H9 (cell line): ENCODE results near the gene NLRP14. TPM values are rescaled to one million over a fixed set of nuclear protein-coding genes. Genes with fewer than 3 reads are reported as not detected.

Experiments used
- DNase-seq: peaks from one replicate; pipeline ENCODE4 v3.0.0-alpha.2; 2017
- H2AFZ ChIP-seq: one replicate; pipeline ENCODE4 v1.6.1; 2013; ENCODE audit warnings: mild to moderate bottlenecking, low read length, control low read depth, moderate library complexity
- H2AK5ac ChIP-seq: 2 replicates; pipeline ENCODE4 v1.6.1; 2013; ENCODE audit warnings: low read length, control low read depth, mixed read lengths; ENCODE audit not compliant: insufficient read length
- H2BK120ac ChIP-seq: one replicate; pipeline ENCODE4 v1.6.1; 2013; ENCODE audit warnings: low read depth, mild to moderate bottlenecking, low read length, control low read depth, inconsistent platforms; ENCODE audit not compliant: poor library complexity, severe bottlenecking
- H2BK12ac ChIP-seq: 2 replicates; pipeline ENCODE4 v1.6.1; 2013; ENCODE audit warnings: low read length, control low read depth, mixed read lengths, low read depth; ENCODE audit not compliant: insufficient read length
- H2BK15ac ChIP-seq: 2 replicates; pipeline ENCODE4 v1.6.1; 2013; ENCODE audit warnings: low read depth, low read length, control low read depth
- H2BK20ac ChIP-seq: one replicate; pipeline ENCODE4 v1.6.1; 2013; ENCODE audit warnings: low read depth, mild to moderate bottlenecking, low read length, control low read depth, inconsistent platforms; ENCODE audit not compliant: poor library complexity, severe bottlenecking
- H2BK5ac ChIP-seq: 2 replicates; pipeline ENCODE4 v1.6.1; 2013; ENCODE audit warnings: low read length, control low read depth, mixed read lengths; ENCODE audit not compliant: insufficient read length
- H3K14ac ChIP-seq: 2 replicates; pipeline ENCODE4 v1.6.1; 2013; ENCODE audit warnings: low read length, control low read depth; ENCODE audit not compliant: insufficient read depth
- H3K18ac ChIP-seq: 2 replicates; pipeline ENCODE4 v1.6.1; 2013; ENCODE audit warnings: low read depth, mild to moderate bottlenecking, mixed read lengths, low read length, control low read depth; ENCODE audit not compliant: insufficient read length
- H3K23ac ChIP-seq: 2 replicates; pipeline ENCODE4 v1.6.1; 2013; ENCODE audit warnings: low read length, control low read depth, mixed read lengths, low read depth; ENCODE audit not compliant: insufficient read length
- H3K23me2 ChIP-seq: 2 replicates; pipeline ENCODE4 v1.6.1; 2013; ENCODE audit warnings: low read depth, mild to moderate bottlenecking, mixed read lengths, low read length, control low read depth; ENCODE audit not compliant: insufficient read length, poor library complexity, severe bottlenecking
- H3K27ac ChIP-seq: 2 replicates; pipeline ENCODE4 v1.5.1; 2013; ENCODE audit warnings: low read length, control low read depth, mixed read lengths, low read depth; ENCODE audit not compliant: insufficient read length
- H3K27me3 ChIP-seq: 2 replicates; pipeline ENCODE4 v1.6.1; 2013; ENCODE audit warnings: low read length, control low read depth, inconsistent platforms; ENCODE audit not compliant: insufficient read depth
- H3K4ac ChIP-seq: 2 replicates; pipeline ENCODE4 v1.6.1; 2013; ENCODE audit warnings: low read depth, mild to moderate bottlenecking, control low read depth, inconsistent platforms, low read length, moderate library complexity
- H3K4me1 ChIP-seq: 2 replicates; pipeline ENCODE4 v1.6.1; 2013; ENCODE audit warnings: low read length, control low read depth, inconsistent platforms; ENCODE audit not compliant: insufficient read depth
- H3K4me2 ChIP-seq: 2 replicates; pipeline ENCODE4 v1.6.1; 2013; ENCODE audit warnings: low read length, control low read depth, mixed read lengths; ENCODE audit not compliant: insufficient read length, insufficient read depth
- H3K56ac ChIP-seq: 2 replicates; pipeline ENCODE4 v1.6.1; 2013; ENCODE audit warnings: low read depth, mild to moderate bottlenecking, mixed read lengths, low read length, control low read depth; ENCODE audit not compliant: insufficient read length
- H3K79me1 ChIP-seq: 2 replicates; pipeline ENCODE4 v1.6.1; 2013; ENCODE audit warnings: low read depth, mild to moderate bottlenecking, moderate library complexity, low read length, control low read depth, inconsistent platforms; ENCODE audit not compliant: insufficient read depth, poor library complexity, severe bottlenecking
- H3K79me2 ChIP-seq: 2 replicates; pipeline ENCODE4 v1.6.1; 2013; ENCODE audit warnings: low read length, control low read depth, inconsistent platforms; ENCODE audit not compliant: insufficient read depth
- H3K9ac ChIP-seq: 2 replicates; pipeline ENCODE4 v1.6.1; 2013; ENCODE audit warnings: low read length, control low read depth, mixed read lengths; ENCODE audit not compliant: insufficient read length; ENCODE audit errors: extremely low read depth
- H3K9me3 ChIP-seq: one replicate; pipeline ENCODE4 v1.6.1; 2013; ENCODE audit warnings: low read depth, low read length, inconsistent platforms; ENCODE audit not compliant: control insufficient read depth
- H3T11ph ChIP-seq: one replicate; pipeline ENCODE4 v1.6.1; 2013; ENCODE audit warnings: mild to moderate bottlenecking, low read length, control low read depth, inconsistent platforms
- H4K20me1 ChIP-seq: one replicate; pipeline ENCODE4 v1.6.1; 2013; ENCODE audit not compliant: control insufficient read depth, insufficient read length, insufficient read depth
- H4K5ac ChIP-seq: 2 replicates; pipeline ENCODE4 v1.6.1; 2013; ENCODE audit warnings: low read depth, mild to moderate bottlenecking, mixed read lengths, low read length, control low read depth; ENCODE audit not compliant: insufficient read length
- H4K8ac ChIP-seq: replicated peaks from 2 replicates; pipeline ENCODE4 v1.6.1; 2013; ENCODE audit warnings: low read length, control low read depth, mixed read lengths, low read depth; ENCODE audit not compliant: insufficient read length
- H4K91ac ChIP-seq: 2 replicates; pipeline ENCODE4 v1.6.1; 2013; ENCODE audit warnings: low read depth, mild to moderate bottlenecking, moderate library complexity, mixed read lengths, low read length, control low read depth; ENCODE audit not compliant: insufficient read length
- H3K27ac Mint-ChIP-seq, 3 experiments: 2 replicates in 2 of 3; 3 replicates in 1 of 3; pipeline ENCODE4 v1.8.0; 2020 to 2021; ENCODE audit warnings: mixed read lengths in 3 of 3, mild to moderate bottlenecking in 1 of 3, moderate library complexity in 1 of 3
- H3K27me3 Mint-ChIP-seq: 2 replicates; pipeline ENCODE4 v1.8.0; 2021; ENCODE audit warnings: low read depth, mild to moderate bottlenecking, moderate library complexity, mixed read lengths
- H3K36me3 Mint-ChIP-seq, 3 experiments: 2 replicates in 2 of 3; 3 replicates in 1 of 3; pipeline ENCODE4 v1.8.0; 2020 to 2021; ENCODE audit warnings: low read depth in 3 of 3, mixed read lengths in 3 of 3; ENCODE audit not compliant: insufficient read depth in 1 of 3
- H3K4me1 Mint-ChIP-seq, 2 experiments: 2 replicates each; pipeline ENCODE4 v1.8.0; 2020; ENCODE audit warnings: mixed read lengths in 2 of 2
- H3K4me3 Mint-ChIP-seq, 2 experiments: 2 replicates in 1 of 2; 3 replicates in 1 of 2; pipeline ENCODE4 v1.8.0; 2020 to 2021; ENCODE audit warnings: mild to moderate bottlenecking in 2 of 2, mixed read lengths in 2 of 2, moderate library complexity in 1 of 2
- H3K9me3 Mint-ChIP-seq, 2 experiments: 2 replicates in 1 of 2; 3 replicates in 1 of 2; pipeline ENCODE4 v1.8.0; 2020; ENCODE audit warnings: mild to moderate bottlenecking in 2 of 2, mixed read lengths in 2 of 2, moderate library complexity in 1 of 2
- CTCF ChIP-seq: fragments of 200-600 bp; sonication (generic); conservative IDR thresholded peaks from 3 replicates; pipeline ENCODE4 v1.8.0; 2021; ENCODE audit warnings: antibody characterized with exemption, mild to moderate bottlenecking
- WGBS: extraction: QIAGEN DNeasy Blood & Tissue Kit; methylation state at CpG from one replicate; pipeline ENCODE4 v1.1.7; 2013; ENCODE audit warnings: missing lambda C conversion rate, low lambda C conversion rate, mixed read lengths; ENCODE audit not compliant: insufficient read length; ENCODE audit errors: extremely low coverage; 5-methylcytosine and 5-hydroxymethylcytosine counted together
- total RNA-seq: library from RNA; stranded (reverse); gene quantifications from 2 replicates; pipeline ENCODE4 v1.2.1, GENCODE V29; 2021

The NLRP14 gene
- total RNA-seq, 1 experiment from 2014 or later: 0.07 TPM

- no peaks in the 10 kb centered on the region for H3K23me2 ChIP-seq
- H3K27me3 Mint-ChIP-seq: no peaks in the 10 kb centered on the region
- no peak for DNase-seq
- peak overlapping the region in 1 of 3 experiments; percentile 53; a peak in 1 of 7 replicates for H3K27ac Mint-ChIP-seq
- no peak overlapping the region for H4K8ac ChIP-seq
- H3K4me1 ChIP-seq: no peaks in the 10 kb centered on the region
- no peaks in the 10 kb centered on the region for H3K9me3 ChIP-seq
- peaks cover 5 to 7% of the 10 kb centered on the region in 2 experiments for H3K4me1 Mint-ChIP-seq
- peaks cover 15 to 22% of the 10 kb centered on the region in 2 experiments for H3K9me3 Mint-ChIP-seq
- no peak overlapping the region for H3K4me2 ChIP-seq
- no peak overlapping the region for H2BK12ac ChIP-seq
- no peak overlapping the region for H3K9ac ChIP-seq
- TF ChIP-seq CTCF: no peak
- no peak overlapping the region for H2BK120ac ChIP-seq
- no peak overlapping the region for H3K18ac ChIP-seq
- no peak overlapping the region for H3K4ac ChIP-seq
- no peak overlapping the region for H2BK5ac ChIP-seq
- no peak overlapping the region for H4K91ac ChIP-seq
- H3K36me3 Mint-ChIP-seq: peaks cover 5 to 17% (median 15%) of the 10 kb centered on the region in 3 experiments
- H3K14ac ChIP-seq: no peak overlapping the region
- H3K27me3 ChIP-seq: no peaks in the 10 kb centered on the region
- H3K79me1 ChIP-seq: no peaks in the 10 kb centered on the region
- H2BK20ac ChIP-seq: no peak overlapping the region
- no peak overlapping the region for H2AK5ac ChIP-seq
- H4K20me1 ChIP-seq: no peaks in the 10 kb centered on the region
- H3K56ac ChIP-seq: no peak overlapping the region
- no peak overlapping the region for H3K27ac ChIP-seq
- H2BK15ac ChIP-seq: no peak overlapping the region
- no peak overlapping the region for H3T11ph ChIP-seq
- no peak overlapping the region for H3K4me3 Mint-ChIP-seq
- H3K23ac ChIP-seq: no peak overlapping the region
- H3K79me2 ChIP-seq: no peaks in the 10 kb centered on the region
- H4K5ac ChIP-seq: no peak overlapping the region
- WGBS: no CpG with 5 or more reads among the region's 4 CpGs
- no peak overlapping the region for H2AFZ ChIP-seq
Observed at GRCh38 chr11:7080900-7081299, 60.6 kb downstream of the NLRP14 start.
